Measurements from ENCODE around the gene AGPAT3. TPM values are rescaled to one million over a fixed set of nuclear protein-coding genes. Genes with fewer than 3 reads are reported as not detected.

Gene AGPAT3
- total RNA-seq, 1 experiment from 2014 or later, result 13.0 TPM

DNA sequence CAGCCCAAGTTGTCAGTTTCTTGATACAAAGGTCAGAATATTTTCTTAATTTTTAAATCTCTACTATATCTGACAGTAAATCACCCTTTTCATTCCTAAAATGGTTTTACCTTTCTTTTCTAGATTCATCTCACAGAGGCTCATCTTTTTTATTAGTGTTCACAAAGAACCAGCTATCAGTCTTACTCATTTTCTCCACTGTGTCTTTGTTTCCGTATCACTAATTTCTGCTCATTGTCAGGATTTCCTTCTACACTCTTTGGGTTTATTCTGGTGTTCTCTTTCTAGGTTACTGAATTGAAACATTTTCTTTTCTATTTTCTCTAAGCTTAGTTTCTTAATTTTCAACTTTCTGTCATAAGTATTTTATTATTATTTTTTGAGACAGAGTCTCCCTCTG is 8.7 kb downstream of the AGPAT3 start:
- TF ChIP-seq, protein P1, sequence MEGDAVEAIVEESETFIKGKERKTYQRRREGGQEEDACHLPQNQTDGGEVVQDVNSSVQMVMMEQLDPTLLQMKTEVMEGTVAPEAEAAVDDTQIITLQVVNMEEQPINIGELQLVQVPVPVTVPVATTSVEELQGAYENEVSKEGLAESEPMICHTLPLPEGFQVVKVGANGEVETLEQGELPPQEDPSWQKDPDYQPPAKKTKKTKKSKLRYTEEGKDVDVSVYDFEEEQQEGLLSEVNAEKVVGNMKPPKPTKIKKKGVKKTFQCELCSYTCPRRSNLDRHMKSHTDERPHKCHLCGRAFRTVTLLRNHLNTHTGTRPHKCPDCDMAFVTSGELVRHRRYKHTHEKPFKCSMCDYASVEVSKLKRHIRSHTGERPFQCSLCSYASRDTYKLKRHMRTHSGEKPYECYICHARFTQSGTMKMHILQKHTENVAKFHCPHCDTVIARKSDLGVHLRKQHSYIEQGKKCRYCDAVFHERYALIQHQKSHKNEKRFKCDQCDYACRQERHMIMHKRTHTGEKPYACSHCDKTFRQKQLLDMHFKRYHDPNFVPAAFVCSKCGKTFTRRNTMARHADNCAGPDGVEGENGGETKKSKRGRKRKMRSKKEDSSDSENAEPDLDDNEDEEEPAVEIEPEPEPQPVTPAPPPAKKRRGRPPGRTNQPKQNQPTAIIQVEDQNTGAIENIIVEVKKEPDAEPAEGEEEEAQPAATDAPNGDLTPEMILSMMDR (conservative IDR thresholded peaks at IDR 0.05), result no peak
- H3K79me1 ChIP-seq (ENCODE audit: insufficient read depth, low read depth, low read length, poor library complexity, severe bottlenecking), result no peaks in the 10 kb centered on the region
- Mint-ChIP-seq H3K36me3 (ENCODE audit: insufficient read depth in 1 of 3, low read depth in 3 of 3) (peaks cover 0 to 5% (median 0%) of the 10 kb centered on the region in 3 experiments; a peak in 2 of 7 replicates), H3K27ac (no peak overlapping the region), H3K4me3 (no peak overlapping the region), H3K27me3 (ENCODE audit: low read depth) (peaks cover 2% of the 10 kb centered on the region; the same call in 1 of the 2 replicates), H3K9me3 (peaks cover 0 to 4% of the 10 kb centered on the region in 2 experiments; a peak in 3 of 5 replicates), H3K4me1 (no peaks in the 10 kb centered on the region)
- H3K27ac ChIP-seq (ENCODE audit: insufficient read length, low read depth, low read length), result no peak overlapping the region
- no peak overlapping the region for H3K9ac ChIP-seq (ENCODE audit: extremely low read depth, insufficient read length, low read length)
- DNase-seq, result no peak
- no peak overlapping the region for H2BK12ac ChIP-seq (ENCODE audit: insufficient read length, low read depth, low read length)
- no peak overlapping the region for H3K18ac ChIP-seq (ENCODE audit: insufficient read length, low read depth, low read length)
- H3K23ac ChIP-seq (ENCODE audit: insufficient read length, low read depth, low read length), result no peak overlapping the region
- no peak overlapping the region for H3T11ph ChIP-seq (ENCODE audit: low read length)
- no peaks in the 10 kb centered on the region for H3K79me2 ChIP-seq (ENCODE audit: insufficient read depth, low read length)
- H3K27me3 ChIP-seq (ENCODE audit: insufficient read depth, low read length), result no peaks in the 10 kb centered on the region
- no peak overlapping the region for H2BK15ac ChIP-seq (ENCODE audit: low read depth, low read length)
- no peak overlapping the region for H2BK20ac ChIP-seq (ENCODE audit: low read depth, low read length, poor library complexity, severe bottlenecking)
- no peak overlapping the region for H4K91ac ChIP-seq (ENCODE audit: insufficient read length, low read depth, low read length)
- no peak overlapping the region for H2AFZ ChIP-seq (ENCODE audit: low read length)
- H3K4ac ChIP-seq (ENCODE audit: low read depth, low read length), result no peak overlapping the region
- no peak overlapping the region for H4K5ac ChIP-seq (ENCODE audit: insufficient read length, low read depth, low read length)
- H2BK5ac ChIP-seq (ENCODE audit: insufficient read length, low read length), result no peak overlapping the region
- H3K4me1 ChIP-seq (ENCODE audit: insufficient read depth, low read length), result no peaks in the 10 kb centered on the region
- no peaks in the 10 kb centered on the region for H3K9me3 ChIP-seq (ENCODE audit: control insufficient read depth, low read depth, low read length)
- no peaks in the 10 kb centered on the region for H4K20me1 ChIP-seq (ENCODE audit: control insufficient read depth, insufficient read depth, insufficient read length)
- H2AK5ac ChIP-seq (ENCODE audit: insufficient read length, low read length), result no peak overlapping the region
- no CpG with 5 or more reads among the region's 1 CpG for WGBS (ENCODE audit: extremely low coverage, insufficient read length, low lambda C conversion rate)
- H4K8ac ChIP-seq (replicated peaks; ENCODE audit: insufficient read length, low read depth, low read length), result no peak overlapping the region
- no peak overlapping the region for H3K56ac ChIP-seq (ENCODE audit: insufficient read length, low read depth, low read length)
- no peaks in the 10 kb centered on the region for H3K23me2 ChIP-seq (ENCODE audit: insufficient read length, low read depth, low read length, poor library complexity, severe bottlenecking)
- no peak overlapping the region for H3K4me2 ChIP-seq (ENCODE audit: insufficient read depth, insufficient read length, low read length)
- no peak overlapping the region for H3K14ac ChIP-seq (ENCODE audit: insufficient read depth, low read length)
- H2BK120ac ChIP-seq (ENCODE audit: low read depth, low read length, poor library complexity, severe bottlenecking), result no peak overlapping the region
